Stimulated activated CD8-positive, alpha-beta memory T cell treated with anti-CD3 and anti-CD28 coated beads, Interleukin-4, amount 100 ng/mL, for 24 hours (primary cell): ENCODE results near the gene HMX3.
"Not testable (repeated sequence)": the region's sequence is repeated elsewhere in the genome, so short reads cannot be mapped to it uniquely, and the experiment has no call there.

Experiments
- DNase-seq: peaks from one replicate; pipeline ENCODE4 v3.0.0-alpha.2; 2020; ENCODE audit warnings: low read depth

Gene HMX3

DNA sequence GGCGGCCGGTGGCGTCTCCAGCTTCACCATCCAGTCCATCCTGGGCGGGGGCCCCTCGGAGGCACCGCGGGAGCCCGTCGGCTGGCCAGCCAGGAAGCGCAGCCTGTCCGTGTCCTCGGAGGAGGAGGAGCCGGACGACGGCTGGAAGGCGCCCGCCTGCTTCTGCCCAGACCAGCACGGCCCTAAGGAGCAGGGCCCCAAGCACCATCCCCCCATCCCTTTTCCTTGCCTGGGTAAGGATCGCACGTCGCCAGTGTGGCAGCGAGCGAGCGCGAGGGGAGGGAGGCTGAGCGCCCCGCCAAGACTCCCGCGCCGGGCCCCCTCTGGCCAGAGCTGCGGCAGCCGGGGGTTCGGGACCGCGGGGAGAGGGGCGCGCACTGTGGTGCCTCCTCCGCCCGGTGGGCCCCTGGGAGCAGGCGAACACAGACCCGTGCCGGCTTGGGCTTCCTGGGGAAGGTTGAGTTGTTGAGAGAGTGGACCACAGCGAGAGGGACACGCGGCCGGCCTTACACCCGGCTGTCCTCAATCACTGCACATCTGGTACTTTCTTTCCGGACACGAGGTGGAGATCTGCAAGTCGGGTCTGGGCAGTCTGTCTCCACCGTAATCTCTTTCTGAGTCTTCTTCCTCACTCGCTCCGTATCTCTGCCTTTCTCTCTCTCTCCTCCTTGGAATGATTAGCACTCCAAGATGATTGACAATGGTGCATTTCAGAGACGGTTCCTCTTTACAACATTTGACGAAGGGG lies 12.8 kb downstream of the HMX3 start:
- DNase-seq = no peak

DNA sequence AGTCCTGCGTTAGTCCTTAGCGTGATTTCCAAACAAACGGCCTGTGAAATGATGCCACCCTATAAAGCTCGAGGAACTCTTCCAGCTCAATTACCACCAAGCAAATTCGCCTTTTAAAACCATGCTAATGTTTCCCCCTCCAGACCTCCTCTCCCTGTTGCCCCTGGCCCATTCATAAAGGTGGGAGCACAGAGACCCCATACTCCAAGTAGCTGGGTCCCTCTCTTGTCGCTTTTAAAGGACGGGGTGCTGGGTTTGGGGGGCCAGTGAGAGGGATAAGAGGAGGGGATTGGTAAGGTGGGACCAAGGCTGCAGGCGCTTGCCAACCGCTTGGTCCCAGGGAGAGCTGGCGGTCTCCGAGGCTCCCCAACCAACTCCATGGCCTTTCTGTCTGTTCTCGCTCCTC lies 13.4 kb downstream of the HMX3 start:
- DNase-seq = no peak

DNA sequence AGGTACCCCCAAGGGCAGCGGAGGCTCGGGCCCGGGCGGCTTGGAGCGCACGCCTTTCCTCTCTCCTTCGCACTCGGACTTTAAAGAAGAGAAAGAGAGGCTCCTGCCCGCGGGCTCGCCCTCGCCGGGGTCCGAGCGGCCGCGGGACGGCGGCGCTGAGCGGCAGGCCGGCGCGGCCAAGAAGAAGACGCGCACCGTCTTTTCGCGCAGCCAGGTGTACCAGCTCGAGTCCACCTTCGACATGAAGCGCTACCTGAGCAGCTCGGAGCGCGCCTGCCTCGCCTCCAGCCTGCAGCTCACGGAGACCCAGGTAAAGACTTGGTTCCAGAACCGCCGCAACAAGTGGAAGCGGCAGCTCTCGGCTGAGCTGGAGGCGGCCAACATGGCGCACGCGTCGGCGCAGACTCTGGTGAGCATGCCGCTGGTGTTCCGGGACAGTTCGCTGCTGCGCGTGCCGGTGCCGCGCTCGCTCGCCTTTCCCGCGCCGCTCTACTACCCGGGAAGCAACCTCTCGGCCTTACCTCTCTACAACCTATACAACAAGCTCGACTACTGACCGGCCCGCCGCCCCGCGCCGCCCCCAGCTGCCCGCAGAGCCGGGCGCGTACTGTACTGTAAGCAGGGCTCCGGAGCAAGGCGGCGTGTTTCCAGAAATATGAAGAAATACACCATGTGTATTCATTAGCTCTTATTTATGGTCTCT lies 13.9 kb downstream of the HMX3 start:
- DNase-seq = no peak

GRCh38 chr10:123150271-123150985 lies 14.7 kb downstream of the HMX3 start:
- no peak for DNase-seq

DNA sequence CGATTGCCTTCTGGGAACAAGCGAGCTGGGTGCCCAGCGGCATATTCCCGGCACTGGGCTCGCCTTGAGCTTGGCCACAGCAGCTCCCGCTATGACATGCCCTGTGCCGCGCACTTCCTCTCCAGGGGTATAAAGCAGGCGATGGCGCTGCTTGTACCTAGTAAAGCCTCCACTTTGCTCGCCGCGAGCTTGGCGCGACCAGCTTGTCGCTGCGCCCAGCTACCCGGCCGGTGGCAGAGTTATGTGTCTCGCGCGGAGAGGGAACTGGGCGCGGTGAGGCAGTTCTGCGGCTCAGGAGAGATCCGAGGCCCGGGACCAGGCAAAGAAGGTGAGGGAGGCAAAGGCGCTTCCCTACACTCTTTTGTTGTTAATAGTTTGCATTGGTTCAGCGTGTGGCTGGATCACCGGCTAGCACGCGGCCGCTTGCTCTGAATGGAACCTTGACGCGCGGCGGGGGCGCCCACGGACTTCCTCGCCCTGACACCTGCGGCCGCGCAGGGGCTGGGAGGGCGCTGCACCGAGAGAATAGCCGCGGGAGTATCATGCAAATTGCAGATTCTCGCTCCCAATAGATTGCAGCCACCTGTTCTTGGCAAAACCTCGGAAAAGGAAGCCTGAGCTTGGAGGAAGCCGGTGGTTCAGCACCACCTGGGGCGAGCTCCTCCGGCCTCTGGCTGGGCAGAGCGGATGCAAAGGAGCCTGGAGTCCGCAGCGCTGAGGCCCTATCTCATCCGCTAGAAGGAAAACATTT lies 15.4 kb downstream of the HMX3 start:
- no peak for DNase-seq

DNA sequence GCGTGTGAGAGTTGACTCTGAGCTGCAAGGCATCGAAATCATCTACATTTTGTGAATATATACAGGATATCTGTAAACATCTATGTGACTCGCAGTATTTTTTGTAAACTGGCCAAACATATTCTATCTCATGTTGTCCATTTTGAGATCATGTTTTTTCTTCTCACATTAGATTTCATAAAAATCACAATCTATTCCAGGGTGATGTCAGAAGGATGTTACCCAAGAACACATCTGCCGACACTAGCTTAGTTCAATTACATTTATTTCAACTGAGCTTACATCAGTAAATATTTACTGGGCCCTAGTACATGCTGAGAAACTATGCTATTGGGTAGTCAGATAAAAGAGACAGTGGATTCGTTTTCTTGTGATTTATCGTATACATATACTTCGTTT lies 16.0 kb downstream of the HMX3 start:
- DNase-seq = no peak

DNA sequence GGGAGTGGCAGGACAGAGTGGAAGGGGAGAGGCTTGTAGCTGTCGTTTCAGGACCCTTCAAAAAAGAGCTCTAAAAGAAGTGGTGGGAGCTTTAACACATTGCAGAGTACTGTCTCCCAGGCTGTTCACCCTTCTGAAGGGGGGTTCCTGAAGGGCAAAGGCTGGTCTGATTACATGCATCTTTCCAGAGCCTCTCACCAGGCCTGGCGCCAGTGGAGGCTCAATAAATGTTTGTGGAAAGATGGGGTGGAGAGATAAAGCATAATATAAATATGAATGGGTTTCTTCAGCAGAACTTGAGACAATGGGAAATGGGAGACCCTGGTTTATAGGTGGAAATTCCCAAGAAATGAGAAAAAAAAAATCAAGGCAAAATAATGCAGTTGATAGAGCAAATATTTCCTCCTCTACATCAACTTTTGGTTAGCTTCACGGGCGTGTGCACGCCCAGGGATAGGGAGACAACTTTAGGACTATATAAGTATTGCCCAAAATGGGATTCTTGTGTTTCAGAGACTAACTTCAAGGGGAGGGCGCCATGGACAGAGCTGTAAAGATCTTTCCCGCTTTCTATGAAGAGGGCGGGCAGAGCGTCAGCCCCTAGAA lies 17.8 kb downstream of the HMX3 start:
- DNase-seq = no peak

GRCh38 chr10:123154092-123154710 lies 18.4 kb downstream of the HMX3 start, which contains the start of gene BUB3:
BUB3 (plus strand) TSS chr10:123154402; CDS start chr10:123154918, 516 bp downstream.
- peak; percentile 92 for DNase-seq

DNA sequence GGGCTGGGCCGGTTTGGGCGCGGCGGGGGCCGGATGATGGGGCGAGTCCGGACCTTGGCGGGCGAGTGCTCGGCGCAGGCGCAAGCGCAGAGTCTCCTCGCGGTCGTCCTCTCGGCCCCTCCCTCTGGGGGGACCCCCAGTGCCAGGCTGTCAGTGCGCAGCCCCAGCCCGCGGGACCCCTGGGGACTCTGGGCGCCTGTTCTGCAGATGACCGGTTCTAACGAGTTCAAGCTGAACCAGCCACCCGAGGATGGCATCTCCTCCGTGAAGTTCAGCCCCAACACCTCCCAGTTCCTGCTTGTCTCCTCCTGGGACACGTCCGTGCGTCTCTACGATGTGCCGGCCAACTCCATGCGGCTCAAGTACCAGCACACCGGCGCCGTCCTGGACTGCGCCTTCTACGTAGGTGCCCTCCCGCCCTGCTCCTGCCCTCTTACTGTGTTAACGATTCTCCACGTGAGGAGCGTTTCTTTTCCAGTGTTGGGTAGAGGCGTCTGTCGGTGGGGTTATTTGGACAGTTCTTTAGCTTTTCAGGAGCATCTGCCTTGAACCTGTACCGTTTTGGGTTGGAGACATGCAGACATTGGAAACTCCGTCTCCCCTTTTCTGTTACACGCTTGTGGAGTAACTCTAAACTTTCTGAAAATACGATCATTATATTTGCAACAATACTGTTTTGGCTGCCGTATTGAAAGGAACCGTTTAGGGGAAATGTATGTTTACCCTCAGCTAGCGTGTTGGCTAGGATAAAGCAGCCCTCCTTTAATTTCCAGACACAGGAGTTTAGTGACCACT lies 19.1 kb downstream of the HMX3 start:
- peak; percentile 50 for DNase-seq

- no peak for DNase-seq
Measured at GRCh38 chr10:123156078-123156477, 20.3 kb downstream of the HMX3 start.

- no peak for DNase-seq
Measured at GRCh38 chr10:123157210-123157609, 21.4 kb downstream of the HMX3 start.

DNA sequence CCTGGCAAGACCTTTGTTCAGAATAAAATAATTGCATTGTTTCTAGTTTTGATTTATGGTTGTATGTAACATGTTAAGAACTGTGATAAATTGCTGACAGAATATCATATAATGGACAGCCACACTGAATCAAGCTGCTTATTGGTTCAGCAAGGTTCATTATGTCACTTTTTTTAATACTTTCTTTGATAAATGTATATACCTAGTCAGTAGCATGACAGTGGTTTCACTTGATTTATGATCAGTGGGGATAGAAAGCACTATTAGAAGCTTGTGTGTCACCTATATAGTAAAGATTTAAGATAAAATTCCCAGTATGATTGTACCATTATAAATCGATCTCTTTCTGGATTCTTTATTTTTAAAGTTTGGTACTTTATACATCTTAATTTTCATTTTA lies 22.9 kb downstream of the HMX3 start:
- no peak for DNase-seq

DNA sequence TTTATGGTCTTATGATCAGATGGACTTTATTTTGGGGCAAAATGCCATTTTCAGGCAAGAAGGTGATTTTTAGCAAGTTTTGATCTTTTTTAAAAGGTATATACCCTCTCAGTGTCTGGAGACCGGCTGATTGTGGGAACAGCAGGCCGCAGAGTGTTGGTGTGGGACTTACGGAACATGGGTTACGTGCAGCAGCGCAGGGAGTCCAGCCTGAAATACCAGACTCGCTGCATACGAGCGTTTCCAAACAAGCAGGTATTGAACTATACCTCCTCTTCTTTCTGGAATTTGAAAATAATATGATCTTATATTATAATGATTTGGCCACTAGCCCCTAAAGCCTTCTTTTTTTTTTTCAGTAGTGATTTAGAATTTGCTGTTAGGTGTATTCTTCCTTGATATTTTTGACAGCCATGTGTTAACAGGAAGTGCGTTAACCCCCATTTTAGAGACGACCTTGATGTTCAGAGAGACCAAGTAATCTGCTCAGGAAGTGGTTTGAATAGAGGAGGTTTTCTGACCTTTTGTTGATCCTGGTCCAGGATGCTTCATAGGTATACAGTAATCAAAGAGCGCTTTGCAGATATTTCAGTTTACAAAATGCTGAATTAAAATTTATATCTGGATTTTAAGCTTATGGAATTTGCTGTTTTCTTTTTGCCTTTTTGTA lies 24.7 kb downstream of the HMX3 start:
- no peak for DNase-seq

- no peak for DNase-seq
Measured at GRCh38 chr10:123164319-123164718, 28.5 kb downstream of the HMX3 start.

DNA sequence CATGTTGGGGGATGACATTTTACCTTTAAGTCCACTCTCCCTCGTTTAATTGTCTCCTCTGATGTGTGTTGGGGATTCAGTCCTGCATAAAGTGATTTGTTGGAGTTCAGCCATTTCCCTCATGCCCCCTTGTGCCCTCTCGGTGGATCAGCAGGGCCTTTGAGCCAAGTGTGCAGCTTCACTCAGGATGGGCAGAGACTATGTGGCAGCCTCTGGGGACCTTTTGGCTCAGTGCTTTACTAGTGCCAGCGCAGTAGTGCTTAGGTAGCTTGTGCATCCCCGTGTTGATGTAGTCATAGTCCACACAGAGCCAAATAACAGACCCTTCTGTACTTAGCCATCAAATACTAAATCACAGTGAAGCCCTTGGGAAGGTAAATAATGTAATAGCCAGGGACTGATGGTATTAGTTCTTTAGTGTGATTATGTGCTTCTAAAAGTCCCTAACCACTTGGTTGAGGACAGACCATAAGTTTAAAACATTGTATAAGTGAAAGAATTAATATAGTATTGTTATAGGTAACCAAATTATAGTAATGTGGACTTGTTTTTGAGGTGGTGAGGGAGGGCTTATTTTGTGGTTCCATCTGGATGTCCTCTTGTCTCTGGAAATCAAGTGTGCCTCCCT lies 29.8 kb downstream of the HMX3 start:
- no peak for DNase-seq

DNA sequence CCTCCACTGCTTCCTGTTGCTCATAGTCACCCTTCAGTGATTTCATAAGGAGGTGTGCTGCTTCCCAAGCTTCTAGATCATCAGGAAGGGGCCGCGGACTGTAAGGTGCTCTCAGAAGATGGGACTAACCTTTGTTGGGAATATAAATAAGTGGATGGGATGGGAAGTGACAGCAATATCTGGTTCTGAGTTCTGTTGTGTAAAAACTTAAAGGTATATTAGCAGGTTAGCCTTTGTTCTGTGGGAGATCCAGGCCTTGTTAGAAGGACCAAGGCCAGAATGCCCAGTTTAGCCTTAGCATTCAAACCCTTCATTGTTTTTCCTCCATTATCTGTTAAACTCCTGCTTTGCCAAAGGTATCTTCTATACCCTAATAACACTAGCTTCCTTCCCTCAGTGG lies 30.8 kb downstream of the HMX3 start:
- DNase-seq = no peak

DNA sequence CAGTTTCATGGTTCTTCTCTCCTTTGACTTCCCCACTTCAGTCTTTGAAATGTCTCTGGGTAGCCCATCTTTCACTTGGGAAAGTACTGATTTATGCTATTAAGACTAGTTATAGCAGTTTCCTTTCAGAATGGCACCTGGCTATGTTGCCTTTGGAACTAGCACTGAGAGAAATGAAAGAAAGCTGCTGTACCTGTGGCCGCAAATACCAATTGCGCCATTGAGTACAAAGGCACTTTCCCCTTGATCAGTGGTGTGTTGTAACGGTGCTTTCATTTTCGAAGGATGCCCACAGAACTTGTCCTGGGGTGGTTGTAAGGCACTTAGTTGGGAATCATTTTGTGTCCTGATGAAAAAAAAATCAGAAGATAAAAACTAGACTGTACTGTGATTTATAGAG lies 35.2 kb downstream of the HMX3 start:
- DNase-seq = no peak

GRCh38 chr10:123171616-123172015 lies 35.8 kb downstream of the HMX3 start:
- DNase-seq = not testable (repeated sequence)
